Natural killer cell (primary cell): ENCODE results near the gene GATB. TPM values are rescaled to one million over a fixed set of nuclear protein-coding genes. Genes with fewer than 3 reads are reported as not detected.

ENCODE experiments used
- ATAC-seq, 3 donors: fragments of 150-1000 bp in 2 of 3; fragments of 200-7000 bp in 1 of 3; cut with Tn5 transposase; 1 replicate in 1 of 3; 2 replicates in 2 of 3; pipeline ENCODE4 v1.10.0; 2021; ENCODE audit warnings: mild to moderate bottlenecking in 2 of 3, moderate library complexity in 2 of 3
- DNase-seq, 2 donors: peaks; one replicate each; pipeline versions ENCODE4 v3.0.0 to v3.0.0-alpha.2; 2013 to 2021; ENCODE audit warnings: mixed read lengths in 1 of 2
- H3K27ac ChIP-seq: one replicate; pipeline ENCODE4 v1.5.1; 2013; ENCODE audit warnings: mild to moderate bottlenecking, low read length
- H3K27me3 ChIP-seq: one replicate; pipeline ENCODE4 v1.6.1; 2013; ENCODE audit warnings: low read length; ENCODE audit not compliant: control insufficient read depth, insufficient read depth
- H3K36me3 ChIP-seq: one replicate; pipeline ENCODE4 v1.6.1; 2013; ENCODE audit warnings: low read length; ENCODE audit not compliant: control insufficient read depth, insufficient read depth
- H3K4me1 ChIP-seq: one replicate; pipeline ENCODE4 v1.6.1; 2013; ENCODE audit warnings: low read length; ENCODE audit not compliant: control insufficient read depth, insufficient read depth
- H3K4me3 ChIP-seq: one replicate; pipeline ENCODE4 v1.5.1; 2013; ENCODE audit warnings: low read length
- H3K9me3 ChIP-seq: one replicate; pipeline ENCODE4 v1.6.1; 2013; ENCODE audit warnings: low read length; ENCODE audit not compliant: control insufficient read depth, insufficient read depth
- H3K27ac Mint-ChIP-seq, 2 donors: one replicate each; pipeline ENCODE4 v1.8.0; 2022; ENCODE audit warnings: mild to moderate bottlenecking in 2 of 2, mixed read lengths in 2 of 2, moderate library complexity in 1 of 2
- H3K27me3 Mint-ChIP-seq, 2 donors: one replicate each; pipeline ENCODE4 v1.8.0; 2022; ENCODE audit warnings: low read depth in 2 of 2, mixed read lengths in 2 of 2
- H3K36me3 Mint-ChIP-seq: one replicate; pipeline ENCODE4 v1.8.0; 2022; ENCODE audit warnings: mixed read lengths
- H3K4me1 Mint-ChIP-seq, 2 donors: one replicate each; pipeline ENCODE4 v1.8.0; 2022; ENCODE audit warnings: mixed read lengths in 2 of 2
- H3K4me3 Mint-ChIP-seq: one replicate; pipeline ENCODE4 v1.8.0; 2022; ENCODE audit warnings: mild to moderate bottlenecking, moderate library complexity, mixed read lengths
- H3K9me3 Mint-ChIP-seq, 2 donors: one replicate each; pipeline ENCODE4 v1.8.0; 2022; ENCODE audit warnings: mixed read lengths in 2 of 2
- WGBS: methylation state at CpG from one replicate; pipeline ENCODE4 v1.1.7; 2013; ENCODE audit warnings: missing lambda C conversion rate; ENCODE audit not compliant: insufficient coverage; 5-methylcytosine and 5-hydroxymethylcytosine counted together
- intact Hi-C: fragments of 100-400 bp; cut with micrococcal nuclease; formaldehyde crosslinking; loops from one replicate; pipeline ENCODE4 v1.14.2; 2022
- total RNA-seq, 4 donors: library from RNA; stranded (reverse); fragments of 120-200 nt in 1 of 4; gene quantifications; one replicate each; pipeline versions ENCODE4 v1.2.3 to v1.2.4, GENCODE V29; 2013 to 2022
- TF ChIP-seq, protein P1 (sequence below): fragments of 200-600 bp; IDR thresholded peaks from one replicate; pipeline ENCODE4 v1.8.0; 2022; ENCODE audit warnings: antibody characterized with exemption

Gene GATB
- total RNA-seq, 3 donors from 2014 or later (not counting 1 experiment from before 2014, with no cell fraction given), result 5.6 to 7.2 (median 6.3) TPM

DNA sequence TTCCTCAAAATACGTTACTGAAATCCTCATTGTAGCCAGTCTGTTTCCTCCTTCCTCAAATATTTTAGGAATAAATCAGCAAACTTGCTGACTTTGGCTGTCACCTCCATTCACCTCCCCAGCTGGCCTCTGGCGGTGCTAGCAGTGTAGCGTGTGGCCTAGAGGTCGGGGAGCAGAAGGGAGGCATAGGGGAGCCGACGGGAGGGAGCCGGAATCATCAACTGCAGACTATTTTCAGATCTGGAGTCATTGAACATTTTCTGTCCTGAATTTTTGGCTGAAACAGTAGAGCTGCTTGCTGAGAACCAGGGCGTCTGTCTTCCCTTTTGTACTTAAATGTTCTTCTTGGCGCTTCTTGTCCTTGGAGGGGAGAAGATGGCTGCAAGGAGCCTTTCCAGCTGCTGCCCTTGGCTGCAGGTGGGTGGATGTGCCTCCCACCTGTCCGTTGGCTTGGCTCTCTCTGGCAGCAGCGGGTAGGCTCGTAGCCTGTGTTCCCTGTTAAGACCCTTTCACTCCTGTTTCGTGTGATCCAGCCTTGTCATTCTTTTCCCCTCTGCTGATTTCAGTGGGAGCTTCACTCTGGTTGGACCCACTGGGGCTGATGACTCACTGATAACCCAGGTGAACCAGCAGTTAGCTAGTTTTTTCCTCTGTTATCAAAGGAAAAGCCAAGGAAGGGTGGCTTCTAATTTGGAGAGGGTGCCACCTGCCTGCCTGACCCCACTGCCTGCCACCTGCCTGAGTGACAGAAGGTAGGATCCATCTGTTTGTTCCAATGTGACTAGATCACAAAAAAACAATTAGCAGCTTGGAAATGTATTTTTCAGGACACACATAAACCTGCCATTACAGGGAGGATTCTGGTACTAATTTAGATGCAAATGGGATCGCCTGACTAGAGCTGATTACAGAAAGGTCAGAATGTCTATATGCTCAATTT lies 135.9 kb downstream of the GATB start:
- Mint-ChIP-seq H3K4me1 (no peaks in the 10 kb centered on the region), H3K27ac (no peak overlapping the region), H3K36me3 (no peaks in the 10 kb centered on the region), H3K27me3 (peaks cover 18 to 37% of the 10 kb centered on the region in 2 donors), H3K4me3 (no peak overlapping the region), H3K9me3 (no peaks in the 10 kb centered on the region)
- intact Hi-C loops, result no loop called here
- 90% methylated on average over 14 of the region's 14 CpGs for WGBS
- no peak for DNase-seq
- Histone ChIP-seq H3K4me3 (no peak overlapping the region), H3K4me1 (no peaks in the 10 kb centered on the region), H3K27me3 (peaks cover 7% of the 10 kb centered on the region), H3K27ac (no peak overlapping the region), H3K36me3 (no peaks in the 10 kb centered on the region), H3K9me3 (no peaks in the 10 kb centered on the region)
- ATAC-seq, result no peak
- TF ChIP-seq, protein P1, sequence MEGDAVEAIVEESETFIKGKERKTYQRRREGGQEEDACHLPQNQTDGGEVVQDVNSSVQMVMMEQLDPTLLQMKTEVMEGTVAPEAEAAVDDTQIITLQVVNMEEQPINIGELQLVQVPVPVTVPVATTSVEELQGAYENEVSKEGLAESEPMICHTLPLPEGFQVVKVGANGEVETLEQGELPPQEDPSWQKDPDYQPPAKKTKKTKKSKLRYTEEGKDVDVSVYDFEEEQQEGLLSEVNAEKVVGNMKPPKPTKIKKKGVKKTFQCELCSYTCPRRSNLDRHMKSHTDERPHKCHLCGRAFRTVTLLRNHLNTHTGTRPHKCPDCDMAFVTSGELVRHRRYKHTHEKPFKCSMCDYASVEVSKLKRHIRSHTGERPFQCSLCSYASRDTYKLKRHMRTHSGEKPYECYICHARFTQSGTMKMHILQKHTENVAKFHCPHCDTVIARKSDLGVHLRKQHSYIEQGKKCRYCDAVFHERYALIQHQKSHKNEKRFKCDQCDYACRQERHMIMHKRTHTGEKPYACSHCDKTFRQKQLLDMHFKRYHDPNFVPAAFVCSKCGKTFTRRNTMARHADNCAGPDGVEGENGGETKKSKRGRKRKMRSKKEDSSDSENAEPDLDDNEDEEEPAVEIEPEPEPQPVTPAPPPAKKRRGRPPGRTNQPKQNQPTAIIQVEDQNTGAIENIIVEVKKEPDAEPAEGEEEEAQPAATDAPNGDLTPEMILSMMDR, result no peak
